Measurements from ENCODE around the gene LMTK3. TPM values are rescaled to one million over a fixed set of nuclear protein-coding genes. Genes with fewer than 3 reads are reported as not detected.

Gene LMTK3
- total and polyA plus RNA-seq, 2 of the 13 experiments (the other 11 are each of a cell fraction or from before 2014, with no cell fraction given): 0.18 to 0.29 TPM

- TF ChIP-seq SKIL (CRISPR knock-in tag; IDR thresholded peaks at IDR 0.05; ENCODE audit: borderline replicate concordance): 0 out of 2 replicates have a peak, but pooled peaks have one; percentile 11
- no peak for TF ChIP-seq ZUFSP (CRISPR knock-in tag; IDR thresholded peaks at IDR 0.05; ENCODE audit: borderline replicate concordance)
- no peak for TF ChIP-seq ZNF232 (CRISPR knock-in tag; IDR thresholded peaks at IDR 0.05; ENCODE audit: borderline replicate concordance)
- TF ChIP-seq ZNF160 (CRISPR knock-in tag; IDR thresholded peaks at IDR 0.05): 0 out of 2 replicates have a peak, but pooled peaks have one; percentile 44
- no peak for TF ChIP-seq TOE1 (CRISPR knock-in tag; IDR thresholded peaks at IDR 0.05)
- TF ChIP-seq ZNF274 (CRISPR knock-in tag; IDR thresholded peaks at IDR 0.05): peak; percentile 49; the same call in 1 of the 2 replicates
- TF ChIP-seq ZFP1 (CRISPR knock-in tag; IDR thresholded peaks at IDR 0.05): no peak
- TF ChIP-seq ETV5 (CRISPR knock-in tag; IDR thresholded peaks at IDR 0.05; ENCODE audit: borderline replicate concordance): peak; percentile 4; the same call in 1 of the 2 replicates
- TF ChIP-seq YY1 (IDR thresholded peaks at IDR 0.05; ENCODE audit: insufficient read depth, insufficient replicate concordance, low read depth, low read length): peak; percentile 40
- peak; percentile 44 for TF ChIP-seq TEAD3 (CRISPR knock-in tag; optimal IDR thresholded peaks at IDR 0.05; ENCODE audit: borderline replicate concordance)
- no peak for TF ChIP-seq ZNF354B (CRISPR knock-in tag; IDR thresholded peaks at IDR 0.05)
- TF ChIP-seq ZNF34 (CRISPR knock-in tag; IDR thresholded peaks at IDR 0.05; ENCODE audit: borderline replicate concordance): no peak
- TF ChIP-seq ZNF460 (CRISPR knock-in tag; IDR thresholded peaks at IDR 0.05; ENCODE audit: borderline replicate concordance): no peak
- peak; percentile 59 for TF ChIP-seq PATZ1 (CRISPR knock-in tag; IDR thresholded peaks at IDR 0.05)
- no peak; the same call in 1 of the 2 replicates for TF ChIP-seq ISL2 (CRISPR knock-in tag; IDR thresholded peaks at IDR 0.05)
- no peak for TF ChIP-seq FOXO4 (CRISPR knock-in tag; conservative IDR thresholded peaks at IDR 0.05)
- no peak for TF ChIP-seq HOXA7 (CRISPR knock-in tag; IDR thresholded peaks at IDR 0.05)
- no peak for TF ChIP-seq ZSCAN12 (CRISPR knock-in tag; IDR thresholded peaks at IDR 0.05)
- TF ChIP-seq BATF2 (CRISPR knock-in tag; IDR thresholded peaks at IDR 0.05): no peak
- no peak for TF ChIP-seq PCBP2 (optimal IDR thresholded peaks at IDR 0.05; ENCODE audit: low read depth, low read length, poor library complexity, severe bottlenecking)
Observed at GRCh38 chr19:48496959-48497727, 14.5 kb downstream of the LMTK3 start (continued).

Measured in HepG2 (cell line).